Activated T-cell treated with anti-CD3 and anti-CD28 coated beads for 24 hours (primary cell): ENCODE results near the gene SPARCL1.

ENCODE experiments used
- DNase-seq: peaks from one replicate; pipeline ENCODE4 v3.0.0-alpha.2; 2020; ENCODE audit warnings: low read depth

The SPARCL1 gene

GRCh38 chr4:87541521-87541920 lies 12.3 kb upstream of the SPARCL1 start:
- no peak for DNase-seq

GRCh38 chr4:87540146-87541058 lies 11.2 kb upstream of the SPARCL1 start:
- no peak for DNase-seq

- no peak for DNase-seq
Observed at GRCh38 chr4:87532907-87533306, 3.7 kb upstream of the SPARCL1 start.

- DNase-seq: no peak
Observed at GRCh38 chr4:87532109-87532508, 2.9 kb upstream of the SPARCL1 start.

GRCh38 chr4:87531621-87532020 lies 2.4 kb upstream of the SPARCL1 start:
- DNase-seq: no peak

- DNase-seq: no peak
Observed at GRCh38 chr4:87530868-87531267, 1.7 kb upstream of the SPARCL1 start.

- DNase-seq: no peak
Observed at GRCh38 chr4:87530229-87530628, 1.1 kb upstream of the SPARCL1 start.

- no peak for DNase-seq
Observed at GRCh38 chr4:87527431-87528220, 1.6 kb downstream of the SPARCL1 start.

GRCh38 chr4:87525636-87526295 lies 3.4 kb downstream of the SPARCL1 start:
- no peak for DNase-seq

- no peak for DNase-seq
Observed at GRCh38 chr4:87524456-87524855, 4.7 kb downstream of the SPARCL1 start.

- no peak for DNase-seq
Observed at GRCh38 chr4:87523307-87523706, 5.9 kb downstream of the SPARCL1 start.

GRCh38 chr4:87521757-87522374 lies 7.3 kb downstream of the SPARCL1 start:
- DNase-seq: no peak

GRCh38 chr4:87521319-87521718 lies 7.9 kb downstream of the SPARCL1 start:
- no peak for DNase-seq

- no peak for DNase-seq
Observed at GRCh38 chr4:87517621-87518020, 11.6 kb downstream of the SPARCL1 start.

- DNase-seq: no peak
Observed at GRCh38 chr4:87516683-87517082, 12.5 kb downstream of the SPARCL1 start.

- DNase-seq: no peak
Observed at GRCh38 chr4:87512400-87512799, 16.8 kb downstream of the SPARCL1 start.

GRCh38 chr4:87511500-87511899 lies 17.7 kb downstream of the SPARCL1 start:
- DNase-seq: no peak

- DNase-seq: no peak
Observed at GRCh38 chr4:87510747-87511146, 18.4 kb downstream of the SPARCL1 start.

GRCh38 chr4:87506974-87507701 lies 22.0 kb downstream of the SPARCL1 start:
- no peak for DNase-seq

- no peak for DNase-seq
Observed at GRCh38 chr4:87505862-87506261, 23.3 kb downstream of the SPARCL1 start.

- no peak for DNase-seq
Observed at GRCh38 chr4:87502580-87503238, 26.5 kb downstream of the SPARCL1 start.
